Calu3 (cell line): ENCODE results near the gene METTL13. TPM values are rescaled to one million over a fixed set of nuclear protein-coding genes. Genes with fewer than 3 reads are reported as not detected.

Source experiments
- BruUV-seq: library from RNA; stranded (reverse); fragments of 400-500 nt; replicated peaks from 2 replicates; lab custom pipeline; 2021; lab: Mats Ljungman, UMichigan
- CTCF ChIA-PET: fragments of 300-600 bp; sonication (Branson Sonifier 250); formaldehyde crosslinking; loops from one replicate; lab custom pipeline; 2022; ENCODE audit warnings: antibody characterized with exemption; lab: Charles Lee
- DNase-seq: peaks from one replicate; pipeline ENCODE4 v3.0.0; 2022
- H3K27ac Mint-ChIP-seq: one replicate; pipeline ENCODE4 v1.8.0; 2022; ENCODE audit warnings: mixed read lengths; ENCODE audit not compliant: unreplicated experiment
- H3K27me3 Mint-ChIP-seq: one replicate; pipeline ENCODE4 v1.8.0; 2022; ENCODE audit warnings: mixed read lengths; ENCODE audit not compliant: unreplicated experiment
- H3K36me3 Mint-ChIP-seq: one replicate; pipeline ENCODE4 v1.8.0; 2022; ENCODE audit warnings: mild to moderate bottlenecking, moderate library complexity, mixed read lengths; ENCODE audit not compliant: insufficient read depth, unreplicated experiment
- H3K4me1 Mint-ChIP-seq: one replicate; pipeline ENCODE4 v1.8.0; 2022; ENCODE audit warnings: mild to moderate bottlenecking, low read depth, mixed read lengths; ENCODE audit not compliant: unreplicated experiment
- H3K4me3 Mint-ChIP-seq: one replicate; pipeline ENCODE4 v1.8.0; 2022; ENCODE audit warnings: mild to moderate bottlenecking, low read depth, moderate library complexity, mixed read lengths; ENCODE audit not compliant: unreplicated experiment
- H3K9me3 Mint-ChIP-seq: one replicate; pipeline ENCODE4 v1.8.0; 2022; ENCODE audit warnings: low read depth, mixed read lengths; ENCODE audit not compliant: unreplicated experiment
- CTCF ChIP-seq: fragments of 200-600 bp; IDR thresholded peaks from one replicate; pipeline ENCODE4 v1.8.0; 2022; ENCODE audit warnings: antibody characterized with exemption; ENCODE audit not compliant: unreplicated experiment
- intact Hi-C: fragments of 100-400 bp; cut with micrococcal nuclease; formaldehyde crosslinking; loops from one replicate; pipeline ENCODE4 v1.10.0; 2022; ENCODE audit not compliant: unreplicated experiment
- total RNA-seq: library from RNA; stranded (reverse); gene quantifications from 2 replicates; pipeline ENCODE4 v1.2.3, GENCODE V29; 2022

METTL13 gene
- total RNA-seq, 1 experiment from 2014 or later, result 53.1 TPM

GRCh38 chr1:171740356-171740863 is 41.0 kb upstream of the METTL13 start:
- no peak for DNase-seq
- intact Hi-C loops, result no loop called here
- peak overlapping the region; percentile 89 for H3K4me3 Mint-ChIP-seq
- no peak for TF ChIP-seq CTCF
- no TSS peak for BruUV-seq
- H3K27ac Mint-ChIP-seq, result no peak overlapping the region
- no peaks in the 10 kb centered on the region for H3K27me3 Mint-ChIP-seq
- peaks cover 35% of the 10 kb centered on the region for H3K36me3 Mint-ChIP-seq
- CTCF ChIA-PET, result interaction anchor here (1.5 to 4.0 kb wide), 4 partner anchors 25 to 96 kb away, joined by 3 to 12 read pairs (median 8); partner anchors contain the start of gene METTL13
- peaks cover 22% of the 10 kb centered on the region for H3K4me1 Mint-ChIP-seq
- H3K9me3 Mint-ChIP-seq, result no peaks in the 10 kb centered on the region

- Mint-ChIP-seq H3K36me3 (peaks cover 35% of the 10 kb centered on the region), H3K27me3 (no peaks in the 10 kb centered on the region), H3K4me3 (peak overlapping the region; percentile 89), H3K9me3 (no peaks in the 10 kb centered on the region), H3K27ac (peak overlapping the region; percentile 95), H3K4me1 (peaks cover 22% of the 10 kb centered on the region)
- TSS peak; percentile 30 for BruUV-seq
- no peak for TF ChIP-seq CTCF
- CTCF ChIA-PET, result interaction anchor here (0.7 to 4.0 kb wide), 5 partner anchors 26 to 659 kb away, joined by 3 to 12 read pairs (median 5); partner anchors contain the start of genes METTL13 and PRRC2C
- peak; percentile 36 for DNase-seq
- intact Hi-C loops, result no loop called here
These were observed 40.2 kb upstream of the METTL13 start for GRCh38 chr1:171740987-171741871.

- Mint-ChIP-seq H3K9me3 (no peaks in the 10 kb centered on the region), H3K27ac (peak within 1 kb of the TSS; percentile 95), H3K4me1 (peaks cover 22% of the 10 kb centered on the region), H3K27me3 (no peaks in the 10 kb centered on the region), H3K4me3 (peak within 1 kb of the TSS; percentile 89), H3K36me3 (peaks cover 30% of the 10 kb centered on the region)
- peak; percentile 89 for DNase-seq
- no TSS peak for BruUV-seq
- CTCF ChIA-PET, result interaction anchor here (1.2 to 4.0 kb wide), 3 partner anchors 26 to 257 kb away, joined by 5 to 12 read pairs (median 11); partner anchors contain the start of gene PRRC2C
- TF ChIP-seq CTCF, result no peak
- intact Hi-C loops, result loop anchor here (1.0 kb wide), 1 partner anchor 39 kb away; the partner anchor contains the start of gene METTL13
These were observed 39.4 kb upstream of the METTL13 start, which contains the start of gene VAMP4 for GRCh38 chr1:171741872-171742576. Gene VAMP4 (minus strand): TSS chr1:171742065. CDS start chr1:171738414, 3,651 bp downstream.

- CTCF ChIA-PET, result interaction anchor here (1.2 to 4.0 kb wide), 3 partner anchors 78 to 257 kb away, joined by 5 to 12 read pairs (median 6); partner anchors contain the start of gene PRRC2C
- H3K27me3 Mint-ChIP-seq, result no peaks in the 10 kb centered on the region
- peak overlapping the region; percentile 89 for H3K4me3 Mint-ChIP-seq
- no peak for TF ChIP-seq CTCF
- H3K27ac Mint-ChIP-seq, result peak overlapping the region; percentile 95
- H3K4me1 Mint-ChIP-seq, result peaks cover 22% of the 10 kb centered on the region
- intact Hi-C loops, result loop anchor here (1.0 kb wide), 1 partner anchor 39 kb away; the partner anchor contains the start of gene METTL13
- no peaks in the 10 kb centered on the region for H3K9me3 Mint-ChIP-seq
- peaks cover 27% of the 10 kb centered on the region for H3K36me3 Mint-ChIP-seq
- TSS peak; percentile 84 for BruUV-seq
- peak; percentile 48 for DNase-seq
These were observed 38.9 kb upstream of the METTL13 start for GRCh38 chr1:171742577-171742922.
